Muscle layer of colon (tissue), 2 donors: ENCODE measurements around the gene ADGRG3.
"Not testable (repeated sequence)": the region's sequence is repeated elsewhere in the genome, so short reads cannot be mapped to it uniquely, and the experiment has no call there.

Experiments
- H3K27ac ChIP-seq: one replicate; pipeline ENCODE4 v1.7.0; 2013; ENCODE audit warnings: low read depth, mild to moderate bottlenecking, low read length, moderate library complexity
- H3K27me3 ChIP-seq, 2 donors: one replicate each; pipeline ENCODE4 v1.7.0; 2013; ENCODE audit warnings: low read length in 2 of 2, mild to moderate bottlenecking in 2 of 2; ENCODE audit not compliant: insufficient read depth in 2 of 2, control insufficient read depth in 1 of 2
- H3K36me3 ChIP-seq: one replicate; pipeline ENCODE4 v1.7.0; 2013; ENCODE audit warnings: mild to moderate bottlenecking, low read length; ENCODE audit not compliant: insufficient read depth
- H3K4me1 ChIP-seq: one replicate; pipeline ENCODE4 v1.7.0; 2013; ENCODE audit warnings: mild to moderate bottlenecking, low read length; ENCODE audit not compliant: insufficient read depth
- H3K4me3 ChIP-seq, 2 donors: one replicate each; pipeline ENCODE4 v1.7.0; 2013; ENCODE audit warnings: low read length in 2 of 2, low read depth in 1 of 2, mild to moderate bottlenecking in 1 of 2, moderate library complexity in 1 of 2
- H3K9ac ChIP-seq: one replicate; pipeline ENCODE4 v1.7.0; 2013; ENCODE audit warnings: low read length
- H3K9me3 ChIP-seq: one replicate; pipeline ENCODE4 v1.7.0; 2013; ENCODE audit warnings: mild to moderate bottlenecking, low read length
- donor health status: abdominal sarcoma.
- donor health status: Adenocarcinoma of cecum.

ADGRG3 gene

DNA sequence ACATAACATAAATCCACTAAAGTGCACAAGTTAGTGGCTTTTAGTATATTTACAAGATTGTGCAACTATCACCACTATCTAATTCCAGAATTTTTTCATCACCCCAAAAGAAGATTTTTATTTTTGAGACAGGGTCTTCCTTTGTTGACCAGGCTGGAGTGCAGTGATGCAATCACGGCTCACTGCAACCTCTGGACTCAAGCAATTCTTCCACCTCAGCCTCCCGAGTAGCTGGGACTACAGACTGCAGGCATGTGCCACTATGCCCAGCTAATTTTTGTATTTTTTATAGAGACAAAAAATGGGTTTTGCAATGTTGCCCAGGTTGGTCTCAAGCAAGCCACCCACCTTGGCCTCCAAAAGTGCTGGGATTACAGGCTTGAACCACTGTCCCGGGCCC, 41.6 kb downstream of the ADGRG3 start:
- H3K27ac ChIP-seq, result no peak overlapping the region
- H3K36me3 ChIP-seq, result no peaks in the 10 kb centered on the region
- no peak overlapping the region for H3K4me3 ChIP-seq
- H3K9ac ChIP-seq, result no peak overlapping the region
- H3K4me1 ChIP-seq, result no peaks in the 10 kb centered on the region
- H3K9me3 ChIP-seq, result no peaks in the 10 kb centered on the region
- H3K27me3 ChIP-seq, result no peaks in the 10 kb centered on the region

DNA sequence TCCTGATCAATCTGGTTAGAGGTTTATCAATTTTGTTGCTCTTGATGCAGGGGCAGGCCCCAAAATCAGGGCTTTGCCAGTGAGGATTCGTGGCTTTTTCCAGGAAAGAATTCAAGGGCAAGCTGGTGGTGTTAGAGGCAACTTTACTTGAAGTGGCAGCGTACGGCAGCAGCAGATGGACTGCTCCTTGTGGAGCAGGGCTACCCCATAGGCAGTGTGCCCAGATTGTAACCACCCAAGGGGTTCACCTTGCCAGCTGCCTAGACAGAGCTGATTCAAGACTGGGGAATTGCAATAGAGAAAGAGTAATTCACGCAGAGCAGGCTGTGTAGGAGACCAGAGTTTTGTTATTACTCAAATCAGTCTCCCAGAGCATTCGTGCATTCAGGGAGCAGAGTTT, 43.2 kb downstream of the ADGRG3 start:
- Histone ChIP-seq H3K9me3 (no peaks in the 10 kb centered on the region), H3K27me3 (no peaks in the 10 kb centered on the region), H3K36me3 (no peaks in the 10 kb centered on the region), H3K9ac (no peak overlapping the region), H3K27ac (no peak overlapping the region), H3K4me3 (no peak overlapping the region), H3K4me1 (no peaks in the 10 kb centered on the region)

DNA sequence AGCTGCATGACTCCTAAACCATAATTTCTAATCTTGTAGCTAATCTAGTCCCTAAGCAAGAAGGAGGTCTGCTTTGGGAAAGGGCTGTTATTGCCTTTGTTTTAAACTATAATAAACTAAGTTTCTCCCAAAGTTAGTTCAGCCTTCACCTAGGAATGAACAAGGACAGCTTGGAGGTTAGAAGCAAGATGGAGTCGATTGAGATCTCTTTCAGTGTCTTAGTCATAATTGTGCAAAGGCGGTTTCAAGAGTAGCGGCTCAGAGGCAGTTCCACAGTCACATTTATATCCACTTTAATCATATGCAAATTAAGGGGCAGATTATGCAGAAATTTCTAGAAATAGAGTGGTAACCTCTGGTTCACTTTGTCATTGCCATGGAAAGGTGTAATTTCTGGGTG, 43.9 kb downstream of the ADGRG3 start:
- no peak overlapping the region for H3K9ac ChIP-seq
- no peak overlapping the region for H3K4me3 ChIP-seq
- H3K27me3 ChIP-seq, result no peaks in the 10 kb centered on the region
- no peaks in the 10 kb centered on the region for H3K36me3 ChIP-seq
- H3K9me3 ChIP-seq, result no peaks in the 10 kb centered on the region
- H3K27ac ChIP-seq, result no peak overlapping the region
- H3K4me1 ChIP-seq, result no peaks in the 10 kb centered on the region

DNA sequence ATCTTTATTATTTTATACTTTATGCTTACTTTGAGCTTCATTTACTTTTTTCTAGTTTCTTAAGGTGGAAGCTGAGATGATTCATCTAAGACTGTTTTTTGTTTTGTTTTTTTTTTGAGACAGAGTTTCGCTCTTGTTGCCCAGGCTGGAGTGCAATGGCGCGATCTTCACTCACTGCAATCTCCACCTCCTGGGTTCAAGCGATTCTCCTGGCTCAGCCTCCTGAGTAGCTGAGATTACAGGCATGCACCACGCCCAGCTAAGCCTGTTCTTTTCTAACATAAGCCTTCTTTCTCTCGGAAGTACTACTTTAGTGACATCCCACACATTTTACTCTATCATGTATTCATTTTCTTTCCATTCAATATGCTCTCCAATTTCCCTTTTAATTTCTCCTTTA, 44.5 kb downstream of the ADGRG3 start:
- not testable (repeated sequence) for H3K9ac ChIP-seq, H3K4me3 ChIP-seq, H3K27me3 ChIP-seq, H3K27ac ChIP-seq, H3K9me3 ChIP-seq, H3K36me3 ChIP-seq, H3K4me1 ChIP-seq

DNA sequence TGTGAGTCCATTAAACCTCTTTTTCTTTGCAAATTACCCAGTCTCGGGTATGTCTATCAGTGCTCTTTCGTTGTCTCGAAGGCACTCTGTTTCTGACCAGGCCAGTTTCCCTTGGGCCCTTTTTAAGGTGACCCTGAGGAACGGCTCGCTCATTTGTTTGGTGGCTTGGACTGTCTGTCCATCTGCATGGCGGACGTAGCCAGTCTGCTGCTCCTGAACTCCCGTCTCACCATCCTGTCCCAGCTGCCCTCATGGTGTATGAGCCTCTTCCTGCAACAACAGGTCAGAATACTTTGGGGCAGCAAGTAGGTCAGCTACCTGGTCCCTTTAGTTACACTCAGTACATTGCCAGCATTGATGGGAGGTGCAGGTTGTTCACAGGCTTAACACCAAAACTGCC, 45.5 kb downstream of the ADGRG3 start:
- H3K4me1 ChIP-seq, result no peaks in the 10 kb centered on the region
- H3K27me3 ChIP-seq, result no peaks in the 10 kb centered on the region
- H3K36me3 ChIP-seq, result no peaks in the 10 kb centered on the region
- no peaks in the 10 kb centered on the region for H3K9me3 ChIP-seq
- H3K27ac ChIP-seq, result no peak overlapping the region
- no peak overlapping the region for H3K9ac ChIP-seq
- no peak overlapping the region for H3K4me3 ChIP-seq

DNA sequence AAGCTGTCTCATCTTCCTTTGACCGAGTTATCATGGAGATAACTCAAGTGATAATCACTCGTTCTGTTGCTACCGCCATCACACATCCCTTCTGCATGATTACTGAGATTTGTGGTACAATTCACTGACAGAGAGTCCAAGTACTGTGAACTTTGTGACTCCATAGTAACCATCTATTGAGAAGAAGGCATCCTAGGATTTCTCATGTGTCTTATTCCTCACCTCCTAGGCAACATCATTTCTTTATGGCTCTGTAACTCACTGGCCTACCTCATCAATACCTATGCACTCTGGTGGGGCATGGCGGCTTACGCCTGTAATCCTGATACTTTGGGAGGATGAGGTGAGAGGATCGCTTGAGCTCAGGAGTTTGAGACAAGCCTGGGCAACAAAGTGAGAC, 45.9 kb downstream of the ADGRG3 start:
- no peaks in the 10 kb centered on the region for H3K4me1 ChIP-seq
- no peaks in the 10 kb centered on the region for H3K9me3 ChIP-seq
- no peak overlapping the region for H3K4me3 ChIP-seq
- no peaks in the 10 kb centered on the region for H3K36me3 ChIP-seq
- H3K27ac ChIP-seq, result no peak overlapping the region
- H3K9ac ChIP-seq, result no peak overlapping the region
- H3K27me3 ChIP-seq, result no peaks in the 10 kb centered on the region

DNA sequence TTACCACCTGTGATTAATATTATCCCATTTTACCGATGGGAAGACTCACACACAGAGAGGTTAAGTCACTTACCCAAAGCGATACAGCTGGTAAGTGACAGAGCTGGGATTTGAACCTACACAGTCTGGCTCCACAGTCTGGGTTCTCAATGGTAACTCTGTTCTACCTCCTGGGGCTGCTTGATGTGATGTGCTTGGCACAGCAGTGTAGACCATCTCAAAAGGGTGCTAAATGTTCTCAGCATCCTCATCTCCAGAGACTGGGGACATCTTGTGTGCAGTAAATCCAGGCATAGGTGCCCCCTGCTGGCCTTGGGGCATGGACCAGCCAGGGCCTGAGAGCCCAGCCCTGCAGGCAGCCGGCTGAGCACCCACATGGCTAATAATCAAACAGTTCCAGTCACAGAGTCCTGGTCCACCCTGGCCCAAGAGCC, 52.1 kb downstream of the ADGRG3 start:
- H3K36me3 ChIP-seq, result no peaks in the 10 kb centered on the region
- no peaks in the 10 kb centered on the region for H3K9me3 ChIP-seq
- no peaks in the 10 kb centered on the region for H3K4me1 ChIP-seq
- no peak overlapping the region for H3K9ac ChIP-seq
- H3K4me3 ChIP-seq, result no peak overlapping the region
- peaks cover 0 to 8% of the 10 kb centered on the region in 2 donors for H3K27me3 ChIP-seq
- H3K27ac ChIP-seq, result no peak overlapping the region

DNA sequence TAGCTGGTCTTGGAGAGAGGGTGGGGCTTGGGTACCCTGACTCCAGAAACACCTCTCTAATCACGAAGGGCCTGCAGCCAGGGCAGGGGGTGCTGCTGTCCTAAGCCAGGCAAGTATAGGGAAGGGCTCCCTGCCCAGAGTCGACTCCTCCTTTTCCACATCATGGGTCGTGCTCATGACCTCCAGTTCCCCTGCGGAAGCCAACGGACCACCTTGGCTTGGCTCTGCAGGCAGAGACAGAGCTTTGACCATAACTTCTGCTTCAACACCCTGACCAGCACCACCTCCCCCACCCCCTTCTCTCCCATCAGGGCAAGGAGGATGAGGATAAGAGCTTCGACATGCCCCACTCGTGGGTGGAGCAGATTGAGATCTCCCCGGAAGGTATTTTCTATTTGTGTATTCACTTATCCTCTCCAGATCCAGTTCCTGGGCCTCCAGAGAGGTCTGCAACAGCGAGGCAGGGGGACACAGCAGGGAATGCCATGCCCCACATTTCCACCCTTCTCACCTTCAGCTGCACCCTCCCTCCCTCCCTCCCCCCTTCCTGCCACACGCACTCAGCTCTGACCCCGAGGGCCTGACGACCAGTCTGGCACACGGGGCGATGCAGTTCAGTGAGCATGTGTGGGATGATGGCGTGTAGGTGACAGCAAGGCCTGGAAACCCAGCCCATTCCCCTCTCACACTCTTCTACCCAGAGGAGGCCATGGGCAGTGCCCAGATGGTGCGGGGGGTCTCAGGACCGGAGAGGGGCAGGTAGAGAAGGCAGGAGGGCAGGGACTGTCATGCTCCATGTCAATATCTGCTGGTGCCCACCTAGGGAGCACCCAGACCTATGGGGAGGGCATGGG, 53.5 kb downstream of the ADGRG3 start:
- Histone ChIP-seq H3K36me3 (no peaks in the 10 kb centered on the region), H3K9ac (no peak overlapping the region), H3K27me3 (peaks cover 0 to 8% of the 10 kb centered on the region in 2 donors)

DNA sequence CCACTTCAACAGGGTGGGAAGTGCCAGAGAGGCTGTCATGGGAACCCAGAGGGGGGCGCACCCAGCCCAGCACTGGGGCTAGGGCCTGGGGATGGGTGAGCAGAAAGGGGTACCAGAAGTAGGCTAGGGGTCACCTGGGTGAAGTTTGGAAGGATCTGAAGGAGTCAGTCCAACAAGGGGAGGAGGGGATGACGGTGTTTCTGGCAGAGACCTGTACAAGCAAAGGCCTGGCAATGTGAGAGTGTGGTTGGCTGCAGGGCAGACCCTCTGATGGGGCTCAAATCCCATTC, 54.0 kb downstream of the ADGRG3 start:
- Histone ChIP-seq H3K36me3 (no peaks in the 10 kb centered on the region), H3K27ac (no peak overlapping the region), H3K9ac (no peak overlapping the region), H3K9me3 (no peaks in the 10 kb centered on the region), H3K4me3 (no peak overlapping the region), H3K4me1 (no peaks in the 10 kb centered on the region), H3K27me3 (peaks cover 0 to 8% of the 10 kb centered on the region in 2 donors)

More for the DNA sequence above, 53.5 kb downstream of the ADGRG3 start:
- H3K4me1 ChIP-seq, result no peaks in the 10 kb centered on the region
- no peak overlapping the region for H3K27ac ChIP-seq
- H3K9me3 ChIP-seq, result no peaks in the 10 kb centered on the region
- H3K4me3 ChIP-seq, result no peak overlapping the region

DNA sequence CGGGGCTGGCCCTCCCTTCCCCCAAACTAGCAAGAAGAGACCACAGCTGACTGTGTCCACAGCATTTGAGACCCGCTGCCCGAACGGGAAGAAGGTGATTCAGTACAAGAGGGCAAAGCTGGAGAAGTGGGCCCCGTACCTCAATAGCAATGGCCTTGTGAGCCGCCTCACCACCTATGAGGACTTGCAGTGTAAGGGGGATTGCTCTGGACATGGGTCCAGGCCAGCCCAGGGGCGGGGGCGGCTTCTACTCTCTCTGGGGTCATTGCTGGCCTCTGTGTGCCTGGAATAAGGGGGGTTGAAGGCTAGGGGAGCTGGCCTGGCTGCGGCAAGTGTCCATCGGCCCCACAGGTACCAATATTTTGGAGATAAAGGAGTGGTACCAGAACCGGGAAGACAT, 54.5 kb downstream of the ADGRG3 start:
- no peak overlapping the region for H3K27ac ChIP-seq
- no peak overlapping the region for H3K4me3 ChIP-seq
- no peak overlapping the region for H3K9ac ChIP-seq
- H3K4me1 ChIP-seq, result no peaks in the 10 kb centered on the region
- H3K9me3 ChIP-seq, result no peaks in the 10 kb centered on the region
- peaks cover 0 to 8% of the 10 kb centered on the region in 2 donors for H3K27me3 ChIP-seq
- no peaks in the 10 kb centered on the region for H3K36me3 ChIP-seq

DNA sequence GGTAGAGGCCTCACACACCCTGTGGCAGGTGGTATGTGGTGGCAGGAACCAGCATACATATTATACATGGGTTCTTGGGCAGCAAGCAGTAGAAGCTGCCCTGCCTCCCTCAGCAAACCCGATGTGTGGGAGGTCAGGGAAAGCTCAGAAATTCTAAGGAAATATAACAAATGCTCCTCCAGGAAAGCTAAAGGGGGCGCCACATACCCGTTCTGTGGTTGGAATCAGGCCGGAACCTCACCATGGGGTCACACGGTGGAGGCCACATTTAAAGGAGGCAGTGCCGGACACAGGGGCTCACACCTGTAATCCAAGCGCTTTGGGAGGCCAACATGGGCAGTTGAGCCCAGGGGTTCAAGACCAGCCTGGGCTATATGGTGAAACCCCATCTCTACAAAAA, 55.1 kb downstream of the ADGRG3 start:
- Histone ChIP-seq H3K27ac (no peak overlapping the region), H3K9me3 (no peaks in the 10 kb centered on the region), H3K4me1 (no peaks in the 10 kb centered on the region), H3K4me3 (no peak overlapping the region), H3K9ac (no peak overlapping the region), H3K36me3 (no peaks in the 10 kb centered on the region), H3K27me3 (peaks cover 0 to 8% of the 10 kb centered on the region in 2 donors)

DNA sequence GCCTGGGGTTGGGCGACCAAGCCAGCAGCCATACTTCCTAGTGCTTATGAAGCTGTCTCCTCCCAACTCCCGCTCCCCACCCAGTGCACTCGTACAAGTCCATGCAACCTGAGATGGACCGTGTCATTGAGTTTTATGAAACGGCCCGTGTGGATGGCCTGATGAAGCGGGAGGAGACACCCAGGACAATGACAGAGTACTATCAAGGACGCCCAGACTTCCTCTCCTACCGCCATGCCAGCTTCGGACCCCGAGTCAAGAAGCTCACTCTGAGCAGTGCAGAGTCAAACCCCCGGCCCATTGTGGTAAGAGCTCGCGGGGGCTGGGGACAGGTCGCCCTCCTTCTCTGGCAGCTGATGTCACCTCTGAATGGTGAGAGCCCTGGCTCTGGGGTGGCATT, 56.4 kb downstream of the ADGRG3 start:
- Histone ChIP-seq H3K9ac (no peak overlapping the region), H3K4me3 (no peak overlapping the region), H3K27me3 (peaks cover 0 to 8% of the 10 kb centered on the region in 2 donors), H3K9me3 (no peaks in the 10 kb centered on the region), H3K27ac (no peak overlapping the region), H3K36me3 (no peaks in the 10 kb centered on the region), H3K4me1 (no peaks in the 10 kb centered on the region)
